GM18868 (cell line): ENCODE results near the gene TANGO6.

Experiments
- ATAC-seq: cut with Tn5 transposase; IDR thresholded peaks from one replicate; pipeline ENCODE4 v1.9.1; 2021; ENCODE audit warnings: mild to moderate bottlenecking, moderate library complexity; ENCODE audit not compliant: unreplicated experiment

Gene TANGO6

GRCh38 chr16:68999114-68999513 is 155.8 kb downstream of the TANGO6 start:
- no peak for ATAC-seq

- no peak for ATAC-seq
Observed at GRCh38 chr16:69003500-69003899, 160.2 kb downstream of the TANGO6 start.

- ATAC-seq: peak; percentile 41
Observed at GRCh38 chr16:69005641-69006355, 162.5 kb downstream of the TANGO6 start.

GRCh38 chr16:69012906-69013305 is 169.6 kb downstream of the TANGO6 start:
- ATAC-seq: no peak

- no peak for ATAC-seq
Observed at GRCh38 chr16:69013991-69014390, 170.7 kb downstream of the TANGO6 start.

- ATAC-seq: no peak
Observed at GRCh38 chr16:69014811-69015210, 171.5 kb downstream of the TANGO6 start.

- no peak for ATAC-seq
Observed at GRCh38 chr16:69017036-69017783, 173.9 kb downstream of the TANGO6 start.

GRCh38 chr16:69019811-69020210 is 176.5 kb downstream of the TANGO6 start:
- ATAC-seq: no peak

GRCh38 chr16:69029121-69029520 is 185.8 kb downstream of the TANGO6 start:
- no peak for ATAC-seq

- ATAC-seq: no peak
Observed at GRCh38 chr16:69031877-69032301, 188.6 kb downstream of the TANGO6 start.

- ATAC-seq: no peak
Observed at GRCh38 chr16:69033151-69033949, 190.0 kb downstream of the TANGO6 start.

GRCh38 chr16:69035375-69035774 is 192.0 kb downstream of the TANGO6 start:
- no peak for ATAC-seq

GRCh38 chr16:69036399-69037091 is 193.2 kb downstream of the TANGO6 start:
- no peak for ATAC-seq

GRCh38 chr16:69037373-69038160 is 194.2 kb downstream of the TANGO6 start:
- ATAC-seq: no peak

- ATAC-seq: no peak
Observed at GRCh38 chr16:69039333-69039941, 196.1 kb downstream of the TANGO6 start.

- ATAC-seq: no peak
Observed at GRCh38 chr16:69040144-69040909, 197.0 kb downstream of the TANGO6 start.

GRCh38 chr16:69048328-69049120 is 205.2 kb downstream of the TANGO6 start:
- no peak for ATAC-seq

GRCh38 chr16:69049146-69049545 is 205.8 kb downstream of the TANGO6 start:
- no peak for ATAC-seq
